ENCODE measurements around the gene SLC40A1.
"Not testable (repeated sequence)": the region's sequence is repeated elsewhere in the genome, so short reads cannot be mapped to it uniquely, and the experiment has no call there.

The SLC40A1 gene

GRCh38 chr2:189580658-189581353, at the start of gene SLC40A1:
Gene SLC40A1 (minus strand): TSS chr2:189580786. CDS start chr2:189580460, 326 bp downstream.
- peak; percentile 80 for DNase-seq

GRCh38 chr2:189629531-189630453, 49.2 kb upstream of the SLC40A1 start:
- no peak for DNase-seq

GRCh38 chr2:189628817-189629530, 48.4 kb upstream of the SLC40A1 start:
- no peak for DNase-seq

- no peak for DNase-seq
Measured at GRCh38 chr2:189627789-189628188, 47.2 kb upstream of the SLC40A1 start.

- no peak for DNase-seq
Measured at GRCh38 chr2:189625636-189626035, 45.0 kb upstream of the SLC40A1 start.

- DNase-seq, result no peak
Measured at GRCh38 chr2:189624648-189625355, 44.2 kb upstream of the SLC40A1 start.

GRCh38 chr2:189623049-189623448, 42.5 kb upstream of the SLC40A1 start:
- DNase-seq, result no peak

GRCh38 chr2:189621781-189622180, 41.2 kb upstream of the SLC40A1 start:
- DNase-seq, result no peak

GRCh38 chr2:189618197-189618596, 37.6 kb upstream of the SLC40A1 start:
- no peak for DNase-seq

GRCh38 chr2:189614585-189614984, 34.0 kb upstream of the SLC40A1 start:
- no peak for DNase-seq

- DNase-seq, result no peak
Measured at GRCh38 chr2:189613650-189614420, 33.2 kb upstream of the SLC40A1 start.

GRCh38 chr2:189613077-189613636, 32.6 kb upstream of the SLC40A1 start:
- DNase-seq, result no peak

GRCh38 chr2:189610700-189611099, 30.1 kb upstream of the SLC40A1 start:
- no peak for DNase-seq

GRCh38 chr2:189609853-189610252, 29.3 kb upstream of the SLC40A1 start:
- DNase-seq, result no peak

GRCh38 chr2:189609423-189609816, 28.8 kb upstream of the SLC40A1 start:
- no peak for DNase-seq

- no peak for DNase-seq
Measured at GRCh38 chr2:189608795-189609422, 28.3 kb upstream of the SLC40A1 start.

GRCh38 chr2:189608170-189608569, 27.6 kb upstream of the SLC40A1 start:
- DNase-seq, result no peak

GRCh38 chr2:189602233-189602632, 21.6 kb upstream of the SLC40A1 start:
- no peak for DNase-seq

GRCh38 chr2:189601652-189602051, 21.1 kb upstream of the SLC40A1 start:
- DNase-seq, result not testable (repeated sequence)

- DNase-seq, result no peak
Measured at GRCh38 chr2:189601043-189601442, 20.5 kb upstream of the SLC40A1 start.

GRCh38 chr2:189599245-189599644, 18.7 kb upstream of the SLC40A1 start:
- no peak for DNase-seq

All from activated naive CD4-positive, alpha-beta T cell treated with anti-CD3 and anti-CD28 coated beads, Interleukin-2, amount 50 U/mL, for 16 hours (primary cell).